Upper lobe of left lung (tissue), 4 donors: ENCODE data around the gene CALN1.

Experiments
- CTCF ChIP-seq, 6 experiments: fragments of 450-650 bp in 4 of 6; fragments of 200-600 bp in 2 of 6; sonication (generic) in 2 of 6; IDR thresholded peaks; one replicate each; pipeline ENCODE4 v1.5.1; 2016 to 2019; ENCODE audit warnings: antibody characterized with exemption in 6 of 6
- POLR2A ChIP-seq, 4 donors: fragments of 450-650 bp; IDR thresholded peaks; one replicate each; pipeline ENCODE4 v1.5.1; 2016 to 2017; ENCODE audit warnings: antibody characterized with exemption in 4 of 4, mild to moderate bottlenecking in 2 of 4

- TF ChIP-seq CTCF (IDR thresholded peaks at IDR 0.05) = no peak
- TF ChIP-seq POLR2A (IDR thresholded peaks at IDR 0.05) = no peak
Observed at GRCh38 chr7:72182036-72182435, 230.1 kb downstream of the CALN1 start.
